Aorta (tissue), 5 donors: ENCODE data around the gene FRMD4A. TPM values are rescaled to one million over a fixed set of nuclear protein-coding genes. Genes with fewer than 3 reads are reported as not detected.
A peak's percentile ranks its signal among the peaks of the same experiment; 100 is the strongest.

Experiments
- ATAC-seq: fragments of 200-7000 bp; cut with Tn5 transposase; one replicate; pipeline ENCODE4 v1.9.1; 2022; ENCODE audit warnings: moderate library complexity; ENCODE audit not compliant: low FRiP score
- DNase-seq, 2 donors: peaks; one replicate each; pipeline ENCODE4 v3.0.0-alpha.2; 2020
- H3K27ac ChIP-seq, 2 donors: one replicate each; pipeline ENCODE4 v1.5.1; 2013; ENCODE audit warnings: low read length in 2 of 2, mild to moderate bottlenecking in 2 of 2, moderate library complexity in 2 of 2, control low read depth in 1 of 2, inconsistent platforms in 1 of 2, low read depth in 1 of 2
- H3K27me3 ChIP-seq, 2 donors: one replicate each; pipeline ENCODE4 v1.6.1; 2013; ENCODE audit warnings: control low read depth in 1 of 2, low read length in 1 of 2, mild to moderate bottlenecking in 1 of 2, moderate library complexity in 1 of 2; ENCODE audit not compliant: insufficient read depth in 2 of 2, control insufficient read depth in 1 of 2
- H3K36me3 ChIP-seq, 2 donors: one replicate each; pipeline ENCODE4 v1.6.1; 2013; ENCODE audit warnings: control low read depth in 1 of 2, low read length in 1 of 2, mild to moderate bottlenecking in 1 of 2; ENCODE audit not compliant: insufficient read depth in 2 of 2, control insufficient read depth in 1 of 2
- H3K4me1 ChIP-seq, 2 donors: one replicate each; pipeline ENCODE4 v1.6.1; 2013; ENCODE audit warnings: low read length in 2 of 2, control low read depth in 1 of 2, mild to moderate bottlenecking in 1 of 2, moderate library complexity in 1 of 2; ENCODE audit not compliant: insufficient read depth in 2 of 2, control insufficient read depth in 1 of 2
- H3K4me3 ChIP-seq, 2 donors: one replicate each; pipeline ENCODE4 v1.5.1; 2013; ENCODE audit warnings: low read length in 2 of 2, control low read depth in 1 of 2, mild to moderate bottlenecking in 1 of 2
- H3K9me3 ChIP-seq: one replicate; pipeline ENCODE4 v1.6.1; 2013; ENCODE audit warnings: mild to moderate bottlenecking, low read length; ENCODE audit not compliant: control insufficient read depth
- WGBS, 2 donors: extraction: QIAGEN DNeasy Blood & Tissue Kit; methylation state at CpG; one replicate each; pipeline ENCODE4 v1.1.7; 2013; 5-methylcytosine and 5-hydroxymethylcytosine counted together
- intact Hi-C, 2 donors: fragments of 100-400 bp; cut with DNase I; formaldehyde crosslinking; loops; one replicate each; pipeline versions ENCODE4 v1.14.2 to v1.15.0; 2022
- polyA plus RNA-seq, 2 donors: library from polyadenylated mRNA; stranded (reverse); fragments of 200-250 nt; gene quantifications; one replicate each; pipeline ENCODE4 v1.2.3, GENCODE V29; 2013
- total RNA-seq, 2 donors: library from RNA; stranded (reverse); fragmentation: NEBNext Ultra II Directional; extraction: Animal tissue kit (Norgen Biotek cat#: 25700); gene quantifications; one replicate each; pipeline ENCODE4 v1.2.1, GENCODE V29; 2021
- donor health status: healthy with polysubstance abuse.
- donor health status: Bipolar disorder and iron deficiency.
- donor health status: DM: no; HTN: no; CAD: no.
- donor health status: DM: no; HTN: no; CAD: no.
- donor health status: DM: yes; HTN: yes; CAD: no.

Gene FRMD4A
- total and polyA plus RNA-seq, 4 donors: 11.4 to 65.6 (median 39.7) TPM

GRCh38 chr10:13984647-13985155, 346.0 kb downstream of the FRMD4A start:
- Histone ChIP-seq H3K36me3 (no peaks in the 10 kb centered on the region), H3K27ac (no peak overlapping the region), H3K27me3 (no peaks in the 10 kb centered on the region), H3K4me3 (no peak overlapping the region), H3K4me1 (no peaks in the 10 kb centered on the region), H3K9me3 (no peaks in the 10 kb centered on the region)
- 52 to 63% methylated on average over 7 of the region's 7 CpGs for WGBS, 2 donors
- intact Hi-C loops: no loop called here
- ATAC-seq (no peak), DNase-seq (no peak)

GRCh38 chr10:13983035-13983434, 347.7 kb downstream of the FRMD4A start:
- Histone ChIP-seq H3K27me3 (no peaks in the 10 kb centered on the region), H3K27ac (no peak overlapping the region), H3K36me3 (no peaks in the 10 kb centered on the region), H3K4me1 (no peaks in the 10 kb centered on the region), H3K4me3 (no peak overlapping the region), H3K9me3 (no peaks in the 10 kb centered on the region)
- intact Hi-C loops: no loop called here
- ATAC-seq (no peak), DNase-seq (no peak)
- whole genome bisulfite sequencing, 2 donors: 46 to 47% methylated on average over 9 of the region's 9 CpGs

- Histone ChIP-seq H3K4me1 (no peaks in the 10 kb centered on the region), H3K27me3 (no peaks in the 10 kb centered on the region), H3K9me3 (no peaks in the 10 kb centered on the region), H3K27ac (peak overlapping the region; percentile 59 to 73), H3K36me3 (no peaks in the 10 kb centered on the region), H3K4me3 (no peak overlapping the region)
- 15 to 17% methylated on average over 4 of the region's 4 CpGs for WGBS, 2 donors
- intact Hi-C loops: no loop called here
- ATAC-seq (peak; percentile 44), DNase-seq (no peak)
Observed at GRCh38 chr10:13978533-13979115, 352.1 kb downstream of the FRMD4A start.

- Histone ChIP-seq H3K4me3 (no peak overlapping the region), H3K9me3 (no peaks in the 10 kb centered on the region), H3K4me1 (no peaks in the 10 kb centered on the region), H3K27ac (peak overlapping the region in 1 of 2 donors; percentile 99), H3K27me3 (no peaks in the 10 kb centered on the region), H3K36me3 (no peaks in the 10 kb centered on the region)
- 6 to 10% methylated on average over 3 of the region's 3 CpGs for WGBS, 2 donors
- DNase-seq (no peak), ATAC-seq (no peak)
- intact Hi-C loops: no loop called here
Observed at GRCh38 chr10:13977861-13978532, 352.7 kb downstream of the FRMD4A start.

GRCh38 chr10:13973742-13974141, 357.0 kb downstream of the FRMD4A start:
- no peaks in the 10 kb centered on the region for H3K4me1 ChIP-seq
- no peak for ATAC-seq
- intact Hi-C loops: no loop called here

GRCh38 chr10:13972609-13973008, 358.1 kb downstream of the FRMD4A start:
- Histone ChIP-seq H3K4me1 (no peaks in the 10 kb centered on the region), H3K4me3 (no peak overlapping the region), H3K27ac (no peak overlapping the region), H3K36me3 (no peaks in the 10 kb centered on the region), H3K9me3 (no peaks in the 10 kb centered on the region), H3K27me3 (no peaks in the 10 kb centered on the region)
- ATAC-seq (no peak), DNase-seq (no peak)
- 9 to 15% methylated on average over 4 of the region's 4 CpGs for WGBS, 2 donors
- intact Hi-C loops: no loop called here

More at GRCh38 chr10:13973742-13974141, 357.0 kb downstream of the FRMD4A start:
- H3K9me3 ChIP-seq: no peaks in the 10 kb centered on the region
- H3K36me3 ChIP-seq: no peaks in the 10 kb centered on the region
- no peaks in the 10 kb centered on the region for H3K27me3 ChIP-seq
- DNase-seq: no peak
- H3K27ac ChIP-seq: no peak overlapping the region
- 3 to 9% methylated on average over 4 of the region's 4 CpGs for WGBS, 2 donors
- H3K4me3 ChIP-seq: no peak overlapping the region

GRCh38 chr10:13971601-13972475, 358.9 kb downstream of the FRMD4A start:
- no peaks in the 10 kb centered on the region for H3K27me3 ChIP-seq
- no peaks in the 10 kb centered on the region for H3K9me3 ChIP-seq
- H3K36me3 ChIP-seq: no peaks in the 10 kb centered on the region
- ATAC-seq (peak; percentile 42), DNase-seq (no peak)
- WGBS, 2 donors: 1 to 6% methylated on average over 10 of the region's 10 CpGs
- intact Hi-C loops: no loop called here
- H3K4me1 ChIP-seq: no peaks in the 10 kb centered on the region
- H3K4me3 ChIP-seq: peak overlapping the region; percentile 14 to 29
- peak overlapping the region in 1 of 2 donors; percentile 69 for H3K27ac ChIP-seq

- H3K27me3 ChIP-seq: no peaks in the 10 kb centered on the region
- no peak for ATAC-seq
- intact Hi-C loops: no loop called here
- H3K36me3 ChIP-seq: no peaks in the 10 kb centered on the region
- no peaks in the 10 kb centered on the region for H3K4me1 ChIP-seq
- WGBS, 2 donors: 14 to 24% methylated on average over 12 of the region's 12 CpGs
- peak overlapping the region; percentile 15 to 29 for H3K4me3 ChIP-seq
- DNase-seq: no peak
- H3K9me3 ChIP-seq: no peaks in the 10 kb centered on the region
- no peak overlapping the region for H3K27ac ChIP-seq
Observed at GRCh38 chr10:13970957-13971353, 359.8 kb downstream of the FRMD4A start.
